Measurements from ENCODE around the gene SEMA3F.

The SEMA3F gene

DNA sequence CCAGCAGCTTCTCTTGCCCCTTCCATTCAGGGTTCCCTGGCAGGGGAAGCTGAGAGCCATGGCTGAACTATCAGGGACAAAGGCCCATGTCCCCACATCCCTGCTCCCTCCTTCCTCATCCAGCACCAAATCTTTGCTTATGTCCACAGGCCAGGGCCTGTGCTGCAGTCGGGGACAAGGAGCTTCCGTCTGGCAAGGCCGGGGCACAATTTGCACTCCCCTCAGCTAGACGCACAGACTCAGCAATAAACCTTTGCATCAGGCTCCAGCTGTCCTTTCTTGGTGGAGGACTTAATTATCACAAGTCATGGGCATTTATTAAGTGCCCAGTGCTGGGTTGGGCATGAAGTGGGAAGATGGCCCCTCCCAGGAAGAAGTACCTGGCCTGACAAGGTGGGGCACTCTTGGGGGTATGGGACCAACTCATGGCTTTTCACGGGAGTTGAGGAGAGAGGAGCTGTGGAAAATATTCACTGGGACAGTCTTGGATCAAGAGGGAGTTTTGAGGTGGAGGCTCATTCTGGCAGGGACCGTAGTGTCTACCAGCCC lies 41.2 kb downstream of the SEMA3F start:
- no peak overlapping the region for H3K27ac ChIP-seq
- TF ChIP-seq, protein P1, sequence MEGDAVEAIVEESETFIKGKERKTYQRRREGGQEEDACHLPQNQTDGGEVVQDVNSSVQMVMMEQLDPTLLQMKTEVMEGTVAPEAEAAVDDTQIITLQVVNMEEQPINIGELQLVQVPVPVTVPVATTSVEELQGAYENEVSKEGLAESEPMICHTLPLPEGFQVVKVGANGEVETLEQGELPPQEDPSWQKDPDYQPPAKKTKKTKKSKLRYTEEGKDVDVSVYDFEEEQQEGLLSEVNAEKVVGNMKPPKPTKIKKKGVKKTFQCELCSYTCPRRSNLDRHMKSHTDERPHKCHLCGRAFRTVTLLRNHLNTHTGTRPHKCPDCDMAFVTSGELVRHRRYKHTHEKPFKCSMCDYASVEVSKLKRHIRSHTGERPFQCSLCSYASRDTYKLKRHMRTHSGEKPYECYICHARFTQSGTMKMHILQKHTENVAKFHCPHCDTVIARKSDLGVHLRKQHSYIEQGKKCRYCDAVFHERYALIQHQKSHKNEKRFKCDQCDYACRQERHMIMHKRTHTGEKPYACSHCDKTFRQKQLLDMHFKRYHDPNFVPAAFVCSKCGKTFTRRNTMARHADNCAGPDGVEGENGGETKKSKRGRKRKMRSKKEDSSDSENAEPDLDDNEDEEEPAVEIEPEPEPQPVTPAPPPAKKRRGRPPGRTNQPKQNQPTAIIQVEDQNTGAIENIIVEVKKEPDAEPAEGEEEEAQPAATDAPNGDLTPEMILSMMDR (conservative IDR thresholded peaks at IDR 0.05): no peak

DNA sequence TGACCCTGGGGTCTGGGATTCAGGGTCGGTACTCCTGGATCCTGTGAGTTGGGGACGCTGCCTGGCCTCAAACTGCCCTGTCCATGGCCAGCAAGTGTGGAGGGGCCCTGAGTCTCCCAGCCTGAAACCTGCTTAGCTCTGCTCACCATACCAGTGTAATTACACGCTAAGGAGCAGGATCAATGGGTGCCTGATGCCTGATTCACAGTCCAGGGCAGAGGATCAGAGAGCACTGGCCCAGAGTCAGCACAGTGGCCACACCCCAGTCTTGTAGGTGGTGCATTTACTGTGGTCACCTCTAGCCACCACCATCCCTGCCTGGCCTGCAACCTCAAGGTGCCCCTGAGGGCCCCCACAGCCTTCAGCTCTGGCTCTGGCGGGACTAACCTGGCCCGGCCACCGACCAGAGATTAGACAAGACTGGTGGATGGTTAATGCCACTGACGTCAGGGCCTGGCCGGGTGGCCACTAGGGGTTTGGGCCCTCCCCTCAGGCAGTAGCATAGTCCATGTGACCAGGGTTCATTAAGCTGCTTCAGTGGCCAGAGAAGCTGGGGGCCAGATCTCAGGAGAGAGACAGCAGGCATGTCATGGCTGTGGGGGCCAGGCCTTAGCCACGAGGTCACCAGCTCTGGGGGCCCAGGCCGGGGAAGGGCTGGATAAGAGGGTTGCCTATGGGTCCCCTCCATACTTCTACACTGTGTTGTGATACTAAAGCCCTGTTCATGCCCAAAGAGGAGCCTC lies 46.6 kb downstream of the SEMA3F start:
- no peak overlapping the region for H3K27ac ChIP-seq
- TF ChIP-seq, protein P1 (conservative IDR thresholded peaks at IDR 0.05): no peak

DNA sequence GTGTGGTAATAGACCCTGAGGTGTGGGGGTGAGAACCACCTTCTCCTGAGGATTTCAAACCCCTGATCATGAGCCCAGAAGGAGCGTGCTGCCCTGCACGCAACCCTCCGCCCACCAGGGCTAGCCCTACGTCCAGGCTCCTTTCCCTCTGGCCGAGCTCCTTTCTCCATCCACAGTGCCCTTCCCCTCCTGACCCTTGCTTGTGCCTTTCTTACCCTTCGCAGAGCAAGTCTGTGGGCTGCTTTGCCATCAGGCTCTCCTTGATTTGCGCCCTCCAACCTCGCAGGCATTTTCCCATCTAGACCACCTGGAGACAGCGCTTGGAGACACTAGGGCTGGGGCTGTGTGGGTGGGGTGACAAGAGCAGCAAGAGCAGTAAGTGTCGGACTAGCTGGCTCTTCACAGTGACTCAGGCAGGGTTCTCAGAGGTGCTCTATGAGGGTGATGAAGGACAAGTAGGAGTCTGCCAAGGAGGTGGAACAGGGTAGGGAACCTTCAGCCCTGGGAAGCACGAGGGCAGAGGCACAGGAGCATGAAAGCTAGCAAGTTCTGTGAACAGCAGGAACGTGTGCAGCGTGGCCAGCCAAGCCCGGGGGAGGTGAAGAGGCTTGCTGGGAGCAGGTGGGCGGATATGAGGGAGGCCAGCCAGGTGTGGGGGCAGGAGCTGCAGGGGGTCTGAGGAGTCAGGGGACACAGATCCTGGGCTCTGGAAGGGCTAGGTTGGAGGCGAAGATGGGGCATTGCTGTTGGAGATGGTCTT lies 47.4 kb downstream of the SEMA3F start:
- TF ChIP-seq, protein P1 (conservative IDR thresholded peaks at IDR 0.05): no peak
- H3K27ac ChIP-seq: no peak overlapping the region

DNA sequence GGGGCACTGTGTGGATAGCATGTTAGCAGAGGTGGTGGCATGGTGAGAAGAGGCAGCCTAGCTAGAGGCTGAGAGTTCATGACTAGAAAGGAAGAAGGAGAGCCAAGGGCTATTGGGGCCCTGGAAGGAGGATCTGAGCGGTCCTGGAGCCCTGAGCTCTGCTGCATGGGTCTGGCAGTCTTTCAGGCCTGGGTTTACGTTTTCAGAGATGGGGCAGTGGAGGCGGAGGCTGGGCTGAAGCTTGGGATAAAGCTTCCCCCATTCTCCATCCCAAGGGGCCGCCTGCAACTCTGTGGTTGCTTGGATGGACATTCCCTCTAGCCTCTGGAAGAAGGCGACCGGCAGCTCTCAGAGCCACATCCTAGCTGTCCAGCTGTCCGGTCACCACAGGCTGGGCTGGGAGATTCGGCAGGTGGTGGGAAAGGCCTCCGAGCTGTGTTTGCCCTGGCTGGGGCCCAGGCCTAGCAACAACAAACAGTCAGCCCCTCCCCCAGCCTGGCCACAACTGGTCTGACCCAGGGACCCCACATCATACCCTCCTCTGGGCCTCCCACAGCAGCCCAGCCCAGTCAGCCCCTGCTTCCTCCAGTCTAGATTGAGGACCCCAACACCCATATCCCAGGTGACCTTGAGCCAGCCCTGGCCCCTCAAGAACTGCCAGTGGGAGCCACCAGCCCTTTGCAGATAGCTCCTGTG lies 48.1 kb downstream of the SEMA3F start:
- TF ChIP-seq, protein P1 (conservative IDR thresholded peaks at IDR 0.05): no peak
- no peak overlapping the region for H3K27ac ChIP-seq

DNA sequence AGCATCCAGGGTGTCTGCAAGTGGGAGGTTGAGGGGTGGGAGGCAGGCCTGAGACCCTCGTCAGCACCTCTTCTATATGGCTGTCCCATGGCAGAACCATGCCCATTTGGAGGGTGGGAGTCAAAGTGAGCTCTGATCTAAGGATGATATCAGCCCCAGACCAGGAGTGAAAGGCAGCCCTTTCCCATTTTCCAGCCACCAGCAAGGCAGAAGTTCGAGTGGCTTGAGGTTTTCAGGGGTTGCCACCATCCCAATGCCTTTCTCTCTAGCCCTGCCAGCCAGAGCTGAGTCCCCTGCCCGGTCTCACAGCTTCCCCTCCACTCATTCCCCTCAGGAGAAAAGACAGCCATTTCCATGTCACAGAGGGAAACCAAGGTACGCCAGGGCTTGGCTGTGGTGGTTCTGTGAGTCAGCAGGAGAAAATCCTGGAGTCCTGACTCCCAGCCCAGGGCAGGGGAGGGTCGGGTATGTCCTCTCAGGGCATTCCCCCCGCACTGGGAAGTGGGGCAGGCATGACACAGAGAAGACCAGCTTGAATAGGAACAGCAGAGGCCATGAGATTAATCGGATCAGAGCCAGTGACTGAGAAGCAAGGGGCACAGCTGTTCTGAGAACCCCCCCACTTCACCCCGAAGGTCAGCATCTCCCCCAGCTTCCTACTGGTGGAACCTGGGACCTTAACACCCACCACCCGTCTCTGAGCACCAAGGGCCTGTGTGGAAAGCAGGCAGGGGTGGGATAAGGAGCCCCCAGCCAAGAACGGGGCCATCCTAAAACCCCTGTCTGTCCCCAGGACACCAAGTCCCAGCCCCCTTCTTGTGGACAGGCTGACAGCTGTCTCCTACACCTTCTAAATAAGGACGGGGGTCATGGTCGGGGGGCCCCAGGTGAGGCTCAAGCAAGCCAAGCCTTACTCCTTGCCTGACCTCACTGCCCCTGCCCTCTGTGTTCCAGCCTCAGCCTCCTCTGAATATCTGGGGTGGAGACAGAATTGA lies 49.0 kb downstream of the SEMA3F start:
- TF ChIP-seq, protein P1 (conservative IDR thresholded peaks at IDR 0.05): no peak
- peak overlapping the region; percentile 44; the same call in 1 of the 2 replicates for H3K27ac ChIP-seq

DNA sequence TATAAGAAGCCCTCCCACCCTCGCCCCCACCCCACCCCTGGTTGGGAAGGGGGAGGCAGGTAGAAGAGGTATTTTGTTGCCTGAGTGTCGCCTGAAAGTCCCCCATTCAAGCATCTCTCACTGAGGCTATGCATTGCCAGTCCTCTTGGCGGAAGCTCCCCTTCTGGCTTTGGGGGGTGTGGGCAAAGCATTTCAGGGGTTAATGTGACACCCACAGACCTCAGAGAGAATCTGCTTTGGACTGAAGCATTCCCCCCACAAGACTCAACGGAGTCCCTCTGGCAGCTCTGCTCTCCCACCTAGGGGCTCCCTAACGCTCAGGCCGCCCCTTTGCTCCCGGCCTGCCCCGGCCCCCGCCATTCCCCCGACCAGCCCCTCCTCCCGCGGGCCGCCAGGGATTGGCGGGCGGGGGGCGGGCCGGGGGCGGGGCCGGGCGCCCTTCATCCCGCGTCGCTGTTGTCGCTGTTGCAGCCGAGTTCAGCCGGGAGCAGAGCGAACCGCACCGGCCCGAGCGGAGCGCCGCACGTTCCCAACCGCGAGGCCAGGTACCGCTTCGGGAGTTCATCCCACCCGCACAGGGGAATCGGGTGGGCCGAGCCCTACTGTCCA lies 49.8 kb downstream of the SEMA3F start, which contains the start of gene SLC38A3:
Gene SLC38A3, plus strand, starts transcription at position 468 of the 609 bp plus-strand sequence. CDS start 8,929 bp downstream, outside the sequence.
- TF ChIP-seq, protein P1 (conservative IDR thresholded peaks at IDR 0.05): no peak
- H3K27ac ChIP-seq: peak within 1 kb of the TSS; percentile 44; the same call in 1 of the 2 replicates
